ENCODE measurements around the gene AP1G1. TPM values are rescaled to one million over a fixed set of nuclear protein-coding genes. Genes with fewer than 3 reads are reported as not detected.
A peak's percentile ranks its signal among the peaks of the same experiment; 100 is the strongest.
"Not testable (repeated sequence)": the region's sequence is repeated elsewhere in the genome, so short reads cannot be mapped to it uniquely, and the experiment has no call there.

AP1G1 gene
- total and polyA plus RNA-seq, 7 experiments from 2014 or later = 6.7 to 147 (median 97.7) TPM

- H3K9me3 Mint-ChIP-seq; H3K27ac ChIP-seq (ENCODE audit: low read depth, low read length); H3K36me3 ChIP-seq (ENCODE audit: control insufficient read depth in 2 of 3, insufficient read depth in 3 of 3, low read length in 3 of 3); intact Hi-C loops (cut with micrococcal nuclease); H3K9me3 ChIP-seq (ENCODE audit: control insufficient read depth in 2 of 3, low read length in 3 of 3); H3K27me3 ChIP-seq (ENCODE audit: control insufficient read depth in 2 of 2, insufficient read depth in 2 of 2, low read length in 2 of 2); H3K27ac Mint-ChIP-seq; H3K4me1 ChIP-seq (ENCODE audit: control insufficient read depth in 2 of 2, insufficient read depth in 2 of 2, low read length in 2 of 2); H3K27me3 Mint-ChIP-seq; H3K4me3 ChIP-seq (ENCODE audit: low read length); DNase-seq; ATAC-seq; H3K36me3 Mint-ChIP-seq; H3K4me1 Mint-ChIP-seq; H3K4me3 Mint-ChIP-seq: not testable (repeated sequence)
- CTCF ChIA-PET = interaction anchor here (0.8 kb wide), 1 partner anchor 129 kb away, joined by 3 read pairs; no protein-coding TSS in a partner anchor
- POLR2A ChIA-PET = interaction anchor here (0.6 kb wide), 2 partner anchors 144 to 190 kb away, joined by 3 to 4 read pairs; no protein-coding TSS in a partner anchor
These were observed 23.1 kb upstream of the AP1G1 start for GRCh38 chr16:71831698-71832097.

- Histone ChIP-seq H3K9me3 (ENCODE audit: control insufficient read depth in 2 of 3, low read length in 3 of 3) (no peaks in the 10 kb centered on the region), H3K27ac (ENCODE audit: low read depth, low read length) (no peak overlapping the region), H3K36me3 (ENCODE audit: control insufficient read depth in 2 of 3, insufficient read depth in 3 of 3, low read length in 3 of 3) (no peaks in the 10 kb centered on the region), H3K4me1 (ENCODE audit: control insufficient read depth in 2 of 2, insufficient read depth in 2 of 2, low read length in 2 of 2) (no peaks in the 10 kb centered on the region), H3K4me3 (ENCODE audit: low read length) (no peak overlapping the region), H3K27me3 (ENCODE audit: control insufficient read depth in 2 of 2, insufficient read depth in 2 of 2, low read length in 2 of 2) (no peaks in the 10 kb centered on the region)
- Mint-ChIP-seq H3K36me3 (peaks cover 0 to 8% (median 3%) of the 10 kb centered on the region in 5 donors), H3K9me3 (peaks cover 0 to 7% (median 0%) of the 10 kb centered on the region in 11 donors), H3K4me3 (no peak overlapping the region), H3K27ac (no peak overlapping the region), H3K27me3 (no peaks in the 10 kb centered on the region), H3K4me1 (peaks cover 0 to 8% (median 7%) of the 10 kb centered on the region in 7 donors)
- intact Hi-C loops (cut with micrococcal nuclease) = no loop called here
- DNase-seq (no peak), ATAC-seq (no peak)
- ChIA-PET POLR2A (no interaction called here), CTCF (no interaction called here)
These were observed 21.7 kb upstream of the AP1G1 start for GRCh38 chr16:71830359-71830758.

- Mint-ChIP-seq H3K36me3 (peaks cover 0 to 9% (median 3%) of the 10 kb centered on the region in 5 donors), H3K27ac (peak overlapping the region in 7 of 9 donors; percentile 59 to 92 (median 75)), H3K4me3 (peak overlapping the region in 3 of 10 donors; percentile 5 to 50 (median 10)), H3K4me1 (peaks cover 0 to 8% (median 6%) of the 10 kb centered on the region in 7 donors), H3K9me3 (peaks cover 0 to 7% (median 0%) of the 10 kb centered on the region in 11 donors), H3K27me3 (no peaks in the 10 kb centered on the region)
- Histone ChIP-seq H3K4me1 (ENCODE audit: control insufficient read depth in 2 of 2, insufficient read depth in 2 of 2, low read length in 2 of 2) (no peaks in the 10 kb centered on the region), H3K4me3 (ENCODE audit: low read length) (no peak overlapping the region), H3K9me3 (ENCODE audit: control insufficient read depth in 2 of 3, low read length in 3 of 3) (no peaks in the 10 kb centered on the region), H3K27me3 (ENCODE audit: control insufficient read depth in 2 of 2, insufficient read depth in 2 of 2, low read length in 2 of 2) (no peaks in the 10 kb centered on the region), H3K27ac (ENCODE audit: low read depth, low read length) (no peak overlapping the region), H3K36me3 (ENCODE audit: control insufficient read depth in 2 of 3, insufficient read depth in 3 of 3, low read length in 3 of 3) (no peaks in the 10 kb centered on the region)
- CTCF ChIA-PET = no interaction called here
- no peak for ATAC-seq
- POLR2A ChIA-PET = interaction anchor here (0.8 to 1.0 kb wide), 2 partner anchors 14 to 20 kb away, joined by 3 read pairs; no protein-coding TSS in a partner anchor
- intact Hi-C loops (cut with micrococcal nuclease) = no loop called here
- DNase-seq = no peak
These were observed 17.9 kb upstream of the AP1G1 start for GRCh38 chr16:71826533-71827017.

DNA sequence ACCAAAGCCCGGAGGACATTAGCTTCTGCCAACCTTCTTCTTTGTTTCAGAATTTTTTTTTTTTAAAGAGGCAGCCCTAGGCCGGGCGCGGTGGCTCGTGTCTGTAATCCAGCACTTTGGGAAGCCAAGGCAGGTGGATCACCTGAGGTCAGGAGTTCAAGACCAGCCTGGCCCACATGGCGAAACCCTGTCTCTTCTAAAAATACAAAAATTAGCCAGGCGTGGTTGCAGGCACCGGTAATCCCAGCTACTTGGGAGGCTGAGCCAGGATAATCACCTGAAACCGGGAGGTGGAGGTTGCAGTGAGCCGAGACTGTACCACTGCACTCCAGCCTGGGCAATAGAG is 8.5 kb upstream of the AP1G1 start:
- H3K9me3 Mint-ChIP-seq; intact Hi-C loops (cut with micrococcal nuclease); H3K9me3 ChIP-seq (ENCODE audit: control insufficient read depth in 2 of 3, low read length in 3 of 3); H3K4me1 Mint-ChIP-seq; H3K36me3 Mint-ChIP-seq; H3K27me3 ChIP-seq (ENCODE audit: control insufficient read depth in 2 of 2, insufficient read depth in 2 of 2, low read length in 2 of 2); H3K27me3 Mint-ChIP-seq; H3K4me3 Mint-ChIP-seq; ATAC-seq; POLR2A ChIA-PET; H3K4me1 ChIP-seq (ENCODE audit: control insufficient read depth in 2 of 2, insufficient read depth in 2 of 2, low read length in 2 of 2); H3K36me3 ChIP-seq (ENCODE audit: control insufficient read depth in 2 of 3, insufficient read depth in 3 of 3, low read length in 3 of 3); DNase-seq; H3K27ac ChIP-seq (ENCODE audit: low read depth, low read length); H3K4me3 ChIP-seq (ENCODE audit: low read length): not testable (repeated sequence)
- CTCF ChIA-PET = interaction anchor here (0.8 kb wide), 1 partner anchor 15 kb away, joined by 3 read pairs; no protein-coding TSS in a partner anchor
- peak overlapping the region in 1 of 9 donors; percentile 25 for H3K27ac Mint-ChIP-seq

GRCh38 chr16:71811261-71811803 is 2.7 kb upstream of the AP1G1 start:
- Histone ChIP-seq H3K4me3 (ENCODE audit: low read length) (no peak overlapping the region), H3K9me3 (ENCODE audit: control insufficient read depth in 2 of 3, low read length in 3 of 3) (no peaks in the 10 kb centered on the region), H3K4me1 (ENCODE audit: control insufficient read depth in 2 of 2, insufficient read depth in 2 of 2, low read length in 2 of 2) (peaks cover 22 to 24% of the 10 kb centered on the region in 2 donors), H3K27me3 (ENCODE audit: control insufficient read depth in 2 of 2, insufficient read depth in 2 of 2, low read length in 2 of 2) (no peaks in the 10 kb centered on the region), H3K36me3 (ENCODE audit: control insufficient read depth in 2 of 3, insufficient read depth in 3 of 3, low read length in 3 of 3) (peaks cover 0 to 9% (median 0%) of the 10 kb centered on the region in 3 experiments), H3K27ac (ENCODE audit: low read depth, low read length) (peak overlapping the region; percentile 27)
- ChIA-PET CTCF (interaction anchor here (0.7 to 1.4 kb wide), 2 partner anchors 70 to 1943 kb away, joined by 3 to 4 read pairs; no protein-coding TSS in a partner anchor), POLR2A (interaction anchor here (0.6 to 7.7 kb wide), 9 partner anchors 12 to 194 kb away, joined by 3 to 144 read pairs (median 3); partner anchors contain the start of genes IST1 and ZNF821)
- Mint-ChIP-seq H3K27ac (peak overlapping the region in 8 of 9 donors; percentile 72 to 92 (median 88)), H3K4me1 (peaks cover 7 to 47% (median 32%) of the 10 kb centered on the region in 7 donors), H3K4me3 (peak overlapping the region in 7 of 10 donors; percentile 23 to 72 (median 40)), H3K9me3 (peaks cover 0 to 5% (median 0%) of the 10 kb centered on the region in 11 donors), H3K36me3 (peaks cover 0 to 12% (median 0%) of the 10 kb centered on the region in 5 donors), H3K27me3 (peaks cover 0 to 2% (median 0%) of the 10 kb centered on the region in 5 donors)
- intact Hi-C loops (cut with micrococcal nuclease) = no loop called here
- ATAC-seq (no peak), DNase-seq (peak in 7 of 9 donors; percentile 21 to 66 (median 45))

GRCh38 chr16:71810155-71810530 is 1.5 kb upstream of the AP1G1 start:
- H3K4me3 ChIP-seq (ENCODE audit: low read length); H3K27me3 Mint-ChIP-seq; ATAC-seq; DNase-seq; H3K9me3 Mint-ChIP-seq; intact Hi-C loops (cut with micrococcal nuclease); H3K27me3 ChIP-seq (ENCODE audit: control insufficient read depth in 2 of 2, insufficient read depth in 2 of 2, low read length in 2 of 2); H3K36me3 ChIP-seq (ENCODE audit: control insufficient read depth in 2 of 3, insufficient read depth in 3 of 3, low read length in 3 of 3); H3K9me3 ChIP-seq (ENCODE audit: control insufficient read depth in 2 of 3, low read length in 3 of 3): not testable (repeated sequence)
- CTCF ChIA-PET = interaction anchor here (0.7 kb wide), 1 partner anchor 63 kb away, joined by 6 read pairs; no protein-coding TSS in a partner anchor
- Histone ChIP-seq H3K4me1 (ENCODE audit: control insufficient read depth in 2 of 2, insufficient read depth in 2 of 2, low read length in 2 of 2) (peaks cover 22 to 24% of the 10 kb centered on the region in 2 donors), H3K27ac (ENCODE audit: low read depth, low read length) (peak overlapping the region; percentile 87)
- Mint-ChIP-seq H3K4me1 (peaks cover 7 to 56% (median 37%) of the 10 kb centered on the region in 7 donors), H3K4me3 (peak overlapping the region in 8 of 10 donors; percentile 23 to 99 (median 92)), H3K27ac (peak overlapping the region; percentile 98 to 100 (median 100)), H3K36me3 (peaks cover 0 to 13% (median 0%) of the 10 kb centered on the region in 5 donors)
- POLR2A ChIA-PET = interaction anchor here (3.1 to 7.7 kb wide), 4 partner anchors 21 to 85 kb away, joined by 10 to 144 read pairs (median 36); partner anchors contain the start of genes IST1 and ZNF821
